IMR-90 (cell line): ENCODE results near the gene RBM5. TPM values are rescaled to one million over a fixed set of nuclear protein-coding genes. Genes with fewer than 3 reads are reported as not detected.

Experiments used
- ATAC-seq: fragments of 200-7000 bp; cut with Tn5 transposase; 2 replicates; pipeline ENCODE4 v1.9.1; 2020; ENCODE audit warnings: low read depth, mild to moderate bottlenecking, moderate library complexity
- BruUV-seq: library from RNA; stranded (reverse); fragments of 400-500 nt; replicated peaks from 2 replicates; lab custom pipeline; 2021; lab: Mats Ljungman, UMichigan
- CTCF ChIA-PET: fragments of 300-600 bp; formaldehyde crosslinking; extraction: SDS; loops from one replicate; lab custom pipeline; 2021; ENCODE audit warnings: antibody characterized with exemption; lab: Yijun Ruan, JAX
- POLR2A ChIA-PET: fragments of 300-600 bp; sonication (Branson Sonifier 250); formaldehyde crosslinking; loops from one replicate; lab custom pipeline; 2022; ENCODE audit warnings: antibody characterized with exemption; ENCODE audit not compliant: unreplicated experiment; lab: Charles Lee
- DNase-seq: peaks from one replicate; pipeline ENCODE4 v3.0.0; 2013
- H2AFZ ChIP-seq: replicated peaks from 2 replicates; pipeline ENCODE3; 2013; ENCODE audit warnings: low read length, mild to moderate bottlenecking; ENCODE audit not compliant: poor library complexity
- H2AK5ac ChIP-seq: 2 replicates; pipeline ENCODE4 v1.6.1; 2013; ENCODE audit warnings: low read depth, low read length, inconsistent platforms
- H2AK9ac ChIP-seq: replicated peaks from 2 replicates; pipeline ENCODE3; 2013; ENCODE audit warnings: mild to moderate bottlenecking, low read depth, low read length, moderate library complexity; ENCODE audit not compliant: poor library complexity
- H2BK120ac ChIP-seq: 2 replicates; pipeline ENCODE4 v1.6.1; 2013; ENCODE audit warnings: low read depth, low read length, inconsistent platforms
- H2BK15ac ChIP-seq: 3 replicates; pipeline ENCODE4 v1.6.1; 2013; ENCODE audit warnings: low read depth, low read length, inconsistent platforms
- H2BK20ac ChIP-seq: 2 replicates; pipeline ENCODE4 v1.6.1; 2013; ENCODE audit warnings: low read depth, mild to moderate bottlenecking, inconsistent platforms, low read length, moderate library complexity
- H2BK5ac ChIP-seq: 2 replicates; pipeline ENCODE4 v1.6.1; 2013; ENCODE audit warnings: mild to moderate bottlenecking, low read depth, low read length, inconsistent platforms; ENCODE audit not compliant: poor library complexity, severe bottlenecking
- H3K14ac ChIP-seq: replicated peaks from 2 replicates; pipeline ENCODE4 v1.6.1; 2013; ENCODE audit warnings: low read depth, low read length, inconsistent platforms
- H3K18ac ChIP-seq: 2 replicates; pipeline ENCODE4 v1.6.1; 2013; ENCODE audit warnings: low read depth, low read length, control low read depth
- H3K23ac ChIP-seq: 2 replicates; pipeline ENCODE4 v1.6.1; 2013; ENCODE audit warnings: low read depth, low read length, inconsistent platforms
- H3K27ac ChIP-seq: 2 replicates; pipeline ENCODE4 v1.5.1; 2013; ENCODE audit warnings: mild to moderate bottlenecking, control low read depth, low read length; ENCODE audit not compliant: insufficient read depth
- H3K27me3 ChIP-seq: 2 replicates; pipeline ENCODE4 v1.6.1; 2013; ENCODE audit warnings: low read length; ENCODE audit not compliant: control insufficient read depth, insufficient read depth
- H3K36me3 ChIP-seq: 2 replicates; pipeline ENCODE4 v1.6.1; 2013; ENCODE audit warnings: low read length, mixed read lengths; ENCODE audit not compliant: control insufficient read depth, insufficient read depth
- H3K4ac ChIP-seq: 2 replicates; pipeline ENCODE4 v1.6.1; 2013; ENCODE audit warnings: low read depth, low read length, inconsistent platforms
- H3K4me1 ChIP-seq: 2 replicates; pipeline ENCODE4 v1.6.1; 2013; ENCODE audit warnings: low read length, mixed read lengths; ENCODE audit not compliant: control insufficient read depth, insufficient read depth
- H3K4me2 ChIP-seq: 2 replicates; pipeline ENCODE4 v1.6.1; 2013; ENCODE audit warnings: low read depth, mild to moderate bottlenecking, control low read depth, low read length, moderate library complexity
- H3K4me3 ChIP-seq: 2 replicates; pipeline ENCODE4 v1.5.1; 2013; ENCODE audit warnings: low read depth, mild to moderate bottlenecking, control low read depth, low read length, moderate library complexity; ENCODE audit not compliant: insufficient read depth
- H3K56ac ChIP-seq: 2 replicates; pipeline ENCODE4 v1.6.1; 2013; ENCODE audit warnings: low read length, inconsistent platforms; ENCODE audit not compliant: insufficient read depth; ENCODE audit errors: extremely low read depth
- H3K79me1 ChIP-seq, 2 experiments: 2 replicates each; pipeline ENCODE4 v1.6.1; 2013; ENCODE audit warnings: low read length in 2 of 2, inconsistent platforms in 1 of 2, low read depth in 1 of 2
- H3K9ac ChIP-seq: 2 replicates; pipeline ENCODE4 v1.6.1; 2013; ENCODE audit warnings: low read depth, low read length, control low read depth
- H3K9me1 ChIP-seq: 2 replicates; pipeline ENCODE4 v1.6.1; 2013; ENCODE audit warnings: low read length, inconsistent platforms; ENCODE audit not compliant: insufficient read depth
- H3K9me3 ChIP-seq: 2 replicates; pipeline ENCODE4 v1.6.1; 2013; ENCODE audit warnings: low read length; ENCODE audit not compliant: control insufficient read depth, insufficient read depth
- H4K20me1 ChIP-seq: 2 replicates; pipeline ENCODE4 v1.6.1; 2013; ENCODE audit warnings: low read length, inconsistent platforms; ENCODE audit not compliant: insufficient read depth
- H4K5ac ChIP-seq: 2 replicates; pipeline ENCODE4 v1.6.1; 2013; ENCODE audit warnings: mild to moderate bottlenecking, low read depth, low read length, control low read depth
- H4K8ac ChIP-seq, 2 experiments: 2 replicates each; pipeline ENCODE4 v1.6.1; 2013; ENCODE audit warnings: low read depth in 2 of 2, low read length in 2 of 2, control low read depth in 1 of 2, inconsistent platforms in 1 of 2
- H4K91ac ChIP-seq: 2 replicates; pipeline ENCODE4 v1.6.1; 2013; ENCODE audit warnings: low read depth, low read length, inconsistent platforms; ENCODE audit not compliant: insufficient read depth
- BHLHE40 ChIP-seq: fragments of 150-350 bp; IDR thresholded peaks from 2 replicates; pipeline ENCODE4 v1.6.1; 2016; ENCODE audit warnings: mild to moderate bottlenecking, low read depth, low read length
- CEBPB ChIP-seq: IDR thresholded peaks from 2 replicates; pipeline ENCODE4 v1.6.1; 2012; ENCODE audit warnings: low read depth, low read length, improper control_type of control experiment
- CTCF ChIP-seq: conservative IDR thresholded peaks from 2 replicates; pipeline ENCODE4 v1.5.1; 2012; ENCODE audit warnings: mild to moderate bottlenecking, low read depth, low read length, improper control_type of control experiment
- ELK1 ChIP-seq: fragments of 150-350 bp; IDR thresholded peaks from 2 replicates; pipeline ENCODE4 v1.6.1; 2016; ENCODE audit warnings: low read depth, mild to moderate bottlenecking, low read length, moderate library complexity, borderline replicate concordance
- FOS ChIP-seq: fragments of 150-350 bp; IDR thresholded peaks from 2 replicates; pipeline ENCODE4 v1.6.1; 2016; ENCODE audit warnings: low read depth, low read length
- MAFK ChIP-seq: IDR thresholded peaks from 2 replicates; pipeline ENCODE4 v1.6.1; 2012; ENCODE audit warnings: low read depth, low read length, improper control_type of control experiment
- MAZ ChIP-seq: IDR thresholded peaks from 2 replicates; pipeline ENCODE4 v1.6.1; 2012; ENCODE audit warnings: low read depth, mild to moderate bottlenecking, low read length, improper control_type of control experiment, moderate library complexity, borderline replicate concordance
- MXI1 ChIP-seq: IDR thresholded peaks from 2 replicates; pipeline ENCODE4 v1.6.1; 2012; ENCODE audit warnings: low read depth, mild to moderate bottlenecking, low read length, moderate library complexity, borderline replicate concordance
- NFE2L2 ChIP-seq: fragments of 150-350 bp; IDR thresholded peaks from 2 replicates; pipeline ENCODE4 v1.6.1; 2016; ENCODE audit warnings: low read depth, mild to moderate bottlenecking, low read length
- RAD21 ChIP-seq: IDR thresholded peaks from 2 replicates; pipeline ENCODE4 v1.6.1; 2012; ENCODE audit warnings: low read length, improper control_type of control experiment
- RCOR1 ChIP-seq: IDR thresholded peaks from 2 replicates; pipeline ENCODE4 v1.6.1; 2012; ENCODE audit warnings: mild to moderate bottlenecking, low read length, improper control_type of control experiment; ENCODE audit not compliant: insufficient replicate concordance
- RFX5 ChIP-seq: IDR thresholded peaks from 2 replicates; pipeline ENCODE4 v1.8.0; 2012; ENCODE audit warnings: low read depth, mild to moderate bottlenecking, low read length, moderate library complexity
- WGBS, 2 experiments: methylation state at CpG; one replicate each; pipeline versions ENCODE4 v1.1.5 to v1.1.7; 2013; ENCODE audit warnings: missing lambda C conversion rate in 2 of 2; ENCODE audit not compliant: insufficient read length in 1 of 2; ENCODE audit errors: extremely low coverage in 2 of 2; 5-methylcytosine and 5-hydroxymethylcytosine counted together
- dilution Hi-C: fragments of 300-500 bp; cut with HindIII; formaldehyde crosslinking; loops from one replicate; pipeline ENCODE4 v1.14.3; 2018; ENCODE audit warnings: low sequenced_read_pairs; ENCODE audit not compliant: unreplicated experiment
- in situ Hi-C: fragments of 300-500 bp; cut with MboI; formaldehyde crosslinking; loops from 3 replicates; pipeline ENCODE4 v1.14.3; 2019; ENCODE audit warnings: low sequenced_read_pairs, inconsistent platforms, mixed read lengths
- intact Hi-C: fragments of 100-400 bp; cut with micrococcal nuclease; formaldehyde crosslinking; loops from 2 replicates; pipeline ENCODE4 v1.10.0; 2022
- polyA plus RNA-seq, 3 experiments: library from polyadenylated mRNA; depleted of rRNA; stranded (reverse); fragments of >200 nt; gene quantifications; 2 replicates each; pipeline ENCODE4 v1.2.3, GENCODE V29; 2012; ENCODE audit warnings: low replicate concordance in 1 of 3
- total RNA-seq: library from RNA; depleted of rRNA; stranded (reverse); fragments of >200 nt; gene quantifications from 2 replicates; pipeline ENCODE4 v1.2.3, GENCODE V29; 2012
- TF ChIP-seq, protein P1 (sequence below): fragments of 150-350 bp; IDR thresholded peaks from 2 replicates; pipeline ENCODE4 v1.6.1; 2017; ENCODE audit warnings: mild to moderate bottlenecking, antibody characterized with exemption, low read length, low read depth

RBM5 gene
- total and polyA plus RNA-seq, 2 of the 4 experiments (the other 2 are of a cell fraction) = 121 to 155 TPM

DNA sequence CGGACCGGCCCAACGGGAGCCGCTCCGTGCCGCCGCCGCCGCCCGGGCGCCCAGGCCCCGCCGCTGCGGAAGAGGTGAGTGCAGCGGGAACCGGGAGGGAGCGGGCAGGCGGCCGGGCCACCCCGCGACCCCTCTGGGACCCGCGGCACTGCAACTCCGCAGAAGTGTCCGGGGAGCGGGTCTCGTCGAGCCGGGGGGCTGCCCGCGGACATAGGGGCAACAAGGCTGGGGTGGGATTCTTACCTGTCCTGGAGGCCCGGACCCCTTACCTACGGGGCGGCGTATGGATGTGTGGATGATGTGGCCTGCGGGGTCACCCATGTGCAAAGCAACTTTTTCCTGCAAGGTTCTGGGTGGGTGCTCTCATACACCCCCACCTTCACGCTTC is 66.8 kb downstream of the RBM5 start:
- H2BK5ac ChIP-seq = peak overlapping the region; percentile 19
- H3K9me1 ChIP-seq = 0 out of 2 replicates have a peak, but pooled peaks cover 2% of the 10 kb centered on the region
- 0 out of 2 replicates have a peak, but pooled peaks cover 4% of the 10 kb centered on the region for H3K36me3 ChIP-seq
- H3K9me3 ChIP-seq = no peaks in the 10 kb centered on the region
- peak overlapping the region; percentile 98 for H2AK9ac ChIP-seq
- 0 out of 2 replicates have a peak, but pooled peaks cover 4% of the 10 kb centered on the region for H4K20me1 ChIP-seq
- peak overlapping the region in 1 of 2 experiments; percentile 31; a peak in 2 of 4 replicates for H4K8ac ChIP-seq
- dilution Hi-C loops (no loop called here), in situ Hi-C loops (no loop called here), intact Hi-C loops (loop anchor here (1.0 kb wide), 2 partner anchors 33 to 34 kb away; no protein-coding TSS in a partner anchor)
- H3K23ac ChIP-seq = peak overlapping the region; percentile 87; the same call in 1 of the 2 replicates
- H3K27ac ChIP-seq = peak overlapping the region; percentile 2; the same call in 1 of the 2 replicates
- 0 out of 2 replicates have a peak overlapping the region, but pooled peaks have one; percentile 55 for H4K91ac ChIP-seq
- H2AK5ac ChIP-seq = no peak overlapping the region; the same call in 1 of the 2 replicates
- DNase-seq (no peak), ATAC-seq (no peak; the same call in 1 of the 2 replicates)
- H3K9ac ChIP-seq = peak overlapping the region; percentile 72
- WGBS, 2 experiments = 0% methylated on average over 17 of the region's 37 CpGs; no CpG with 5 or more reads in 1 of the 2 experiments
- no peak overlapping the region for H2BK20ac ChIP-seq
- 0 out of 2 replicates have a peak overlapping the region, but pooled peaks have one; percentile 8 for H2BK120ac ChIP-seq
- H3K79me1 ChIP-seq = peaks cover 8 to 41% of the 10 kb centered on the region in 2 experiments; a peak in 3 of 4 replicates
- H3K56ac ChIP-seq = no peak overlapping the region
- H3K4ac ChIP-seq = peak overlapping the region; percentile 98
- peaks cover 7% of the 10 kb centered on the region; the same call in 1 of the 2 replicates for H3K27me3 ChIP-seq
- H3K4me2 ChIP-seq = peak overlapping the region; percentile 84
- H3K14ac ChIP-seq = peak overlapping the region; percentile 89; the same call in 1 of the 2 replicates
- H2BK15ac ChIP-seq = no peak overlapping the region
- POLR2A ChIA-PET = no interaction called here
- TF ChIP-seq MAZ (no peak), RFX5 (no peak), FOS (no peak), RAD21 (no peak), MAFK (no peak), CEBPB (no peak), CTCF (no peak), MXI1 (no peak), NFE2L2 (no peak), BHLHE40 (no peak), RCOR1 (no peak), ELK1 (no peak)
- TF ChIP-seq, protein P1, sequence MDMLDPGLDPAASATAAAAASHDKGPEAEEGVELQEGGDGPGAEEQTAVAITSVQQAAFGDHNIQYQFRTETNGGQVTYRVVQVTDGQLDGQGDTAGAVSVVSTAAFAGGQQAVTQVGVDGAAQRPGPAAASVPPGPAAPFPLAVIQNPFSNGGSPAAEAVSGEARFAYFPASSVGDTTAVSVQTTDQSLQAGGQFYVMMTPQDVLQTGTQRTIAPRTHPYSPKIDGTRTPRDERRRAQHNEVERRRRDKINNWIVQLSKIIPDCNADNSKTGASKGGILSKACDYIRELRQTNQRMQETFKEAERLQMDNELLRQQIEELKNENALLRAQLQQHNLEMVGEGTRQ = no peak
- H2AFZ ChIP-seq = peak overlapping the region; percentile 90
- no peak overlapping the region for H4K5ac ChIP-seq
- no TSS peak for BruUV-seq
- peak overlapping the region; percentile 45 for H3K4me3 ChIP-seq
- H3K18ac ChIP-seq = no peak overlapping the region
- H3K4me1 ChIP-seq = peaks cover 19% of the 10 kb centered on the region
- CTCF ChIA-PET = interaction anchor here (2.4 kb wide), 1 partner anchor 34 kb away, joined by 6 read pairs; no protein-coding TSS in a partner anchor
